HG03571 (cell line): Measurements from ENCODE around the gene TMEM120A.

Experiments
- ATAC-seq: cut with Tn5 transposase; IDR thresholded peaks from one replicate; pipeline ENCODE4 v1.9.1; 2021; ENCODE audit not compliant: unreplicated experiment

The TMEM120A gene

GRCh38 chr7:75961218-75961617 is 33.2 kb downstream of the TMEM120A start:
- no peak for ATAC-seq

- ATAC-seq, result no peak
Measured at GRCh38 chr7:75960372-75960771, 34.0 kb downstream of the TMEM120A start.

DNA sequence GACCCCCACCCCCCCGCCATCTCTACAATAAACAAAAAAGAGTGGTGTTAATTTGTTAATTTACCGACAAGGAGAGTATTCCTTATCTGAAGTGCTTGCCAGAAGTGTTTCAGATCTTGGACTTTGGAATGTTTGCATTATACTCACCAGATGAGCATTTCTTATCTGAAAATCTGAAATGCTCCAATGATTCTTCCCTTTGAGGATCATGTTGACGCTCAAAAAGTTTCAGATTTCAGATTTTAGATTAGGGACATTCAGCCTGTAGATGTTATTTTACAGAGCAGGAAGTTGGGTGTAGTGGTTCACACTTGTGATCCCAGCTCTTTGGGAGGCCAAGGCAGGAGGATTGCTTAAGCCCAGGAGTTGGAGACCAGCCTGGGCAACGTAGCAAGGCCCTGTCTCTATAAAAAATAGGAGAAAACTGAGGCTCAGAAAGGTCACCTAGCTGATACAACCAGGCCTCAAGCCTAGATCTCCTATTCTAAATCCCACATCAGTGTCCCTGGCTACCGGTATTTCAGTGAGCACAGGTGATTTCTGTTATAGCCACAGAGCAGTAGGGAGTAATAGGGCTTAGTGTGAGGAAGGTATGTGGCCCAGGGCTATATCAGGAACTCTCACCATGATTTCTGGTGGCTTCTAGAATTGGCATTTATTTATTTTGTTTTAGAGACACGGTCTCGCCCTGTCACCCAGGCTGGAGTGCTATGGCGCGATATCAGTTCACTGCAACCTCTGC is 35.4 kb downstream of the TMEM120A start:
- ATAC-seq, result no peak

DNA sequence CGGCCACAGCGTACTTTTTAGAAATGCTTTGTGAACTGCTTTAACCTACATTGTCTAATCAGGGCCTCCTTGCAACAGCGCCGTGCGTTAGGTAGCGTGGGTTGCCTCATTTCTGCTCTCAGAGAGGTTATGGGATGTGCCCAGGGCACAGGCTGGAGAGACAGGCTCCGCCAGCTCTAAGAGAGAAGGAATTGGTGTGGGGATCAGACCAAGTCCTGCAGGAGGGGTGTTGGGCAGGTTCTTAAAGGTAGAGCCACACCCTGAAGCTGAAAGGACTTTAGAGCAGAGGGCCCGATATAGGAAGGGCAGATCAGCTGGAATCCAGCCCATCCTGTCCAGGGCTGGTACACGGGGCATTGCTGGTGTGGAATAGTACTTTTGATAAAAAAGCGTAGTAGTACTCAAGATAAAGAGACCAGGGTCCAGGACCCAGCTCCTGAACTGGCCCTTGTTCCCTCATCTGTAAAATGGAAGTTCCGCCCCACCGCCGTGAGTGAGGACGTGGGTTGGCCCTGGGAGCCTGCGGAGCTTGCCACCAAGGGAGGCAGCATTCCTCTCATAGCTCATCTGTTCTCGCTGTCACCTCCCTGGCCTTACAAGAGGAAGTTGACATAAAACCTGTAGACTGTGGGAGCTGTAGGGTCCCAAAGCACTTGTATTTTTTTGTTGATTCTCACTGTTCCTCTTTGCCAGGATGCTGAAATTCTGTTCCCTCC is 37.2 kb downstream of the TMEM120A start:
- ATAC-seq, result no peak

- no peak for ATAC-seq
Measured at GRCh38 chr7:75955331-75955955, 39.0 kb downstream of the TMEM120A start.

DNA sequence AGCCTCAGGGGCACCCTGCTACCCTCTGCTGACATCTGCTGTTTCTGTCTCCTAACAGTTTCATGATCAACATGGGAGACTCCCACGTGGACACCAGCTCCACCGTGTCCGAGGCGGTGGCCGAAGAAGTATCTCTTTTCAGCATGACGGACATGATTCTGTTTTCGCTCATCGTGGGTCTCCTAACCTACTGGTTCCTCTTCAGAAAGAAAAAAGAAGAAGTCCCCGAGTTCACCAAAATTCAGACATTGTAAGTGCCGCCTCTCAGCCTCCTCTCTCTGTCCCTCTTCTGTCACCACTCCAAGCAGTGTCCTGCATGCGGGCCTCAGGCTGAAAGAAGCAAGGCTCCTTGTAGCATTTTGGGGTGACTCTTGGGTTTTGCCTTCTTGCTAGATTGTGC is 40.5 kb downstream of the TMEM120A start:
- no peak for ATAC-seq

DNA sequence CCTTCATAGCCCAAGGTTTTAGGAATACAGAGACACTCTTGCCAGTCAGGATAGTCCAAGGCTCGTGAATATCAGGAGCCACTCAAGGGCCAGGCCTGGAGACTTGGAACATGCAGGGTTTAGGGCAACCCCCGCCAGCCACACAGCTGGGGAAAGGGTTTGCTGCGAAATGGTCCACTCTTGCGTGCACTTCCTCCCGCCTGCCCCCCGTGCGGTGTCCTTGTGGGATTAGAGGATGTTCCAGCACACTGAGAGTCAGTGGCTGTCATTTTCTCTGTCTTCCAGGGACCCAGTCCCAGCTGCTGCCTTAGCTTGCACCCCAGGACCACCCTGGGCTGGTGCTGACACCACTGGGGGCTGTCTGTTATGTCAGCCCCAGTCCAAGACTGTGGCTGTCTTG is 41.0 kb downstream of the TMEM120A start:
- no peak for ATAC-seq

- no peak for ATAC-seq
Measured at GRCh38 chr7:75951506-75951905, 42.9 kb downstream of the TMEM120A start.

DNA sequence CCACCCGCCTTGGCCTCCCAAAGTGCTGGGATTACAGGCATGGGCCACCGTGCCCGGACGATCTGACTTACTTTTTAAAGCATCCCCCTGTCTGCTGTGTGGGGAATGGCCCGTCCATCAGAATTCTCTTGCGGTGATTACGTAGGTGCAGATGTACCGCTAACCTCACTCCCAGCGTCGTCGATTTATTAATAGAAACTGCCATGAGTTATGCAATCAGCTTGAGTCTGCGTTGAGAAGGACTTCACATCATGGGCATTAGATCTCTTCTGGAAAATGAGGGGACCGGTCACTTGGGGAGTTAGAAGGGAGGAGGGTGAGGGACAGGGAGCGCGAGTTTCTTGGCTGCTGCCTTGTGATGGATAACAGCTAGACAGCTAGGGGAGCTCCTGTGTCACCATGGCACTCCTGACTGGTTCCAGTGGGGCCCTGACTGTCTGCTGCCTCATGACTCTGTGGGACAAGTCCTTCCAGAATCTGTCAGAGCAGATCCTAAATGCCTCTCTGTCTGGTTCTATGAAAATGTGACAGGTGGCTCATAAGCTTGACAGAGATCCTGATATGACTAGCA is 44.2 kb downstream of the TMEM120A start:
- no peak for ATAC-seq

DNA sequence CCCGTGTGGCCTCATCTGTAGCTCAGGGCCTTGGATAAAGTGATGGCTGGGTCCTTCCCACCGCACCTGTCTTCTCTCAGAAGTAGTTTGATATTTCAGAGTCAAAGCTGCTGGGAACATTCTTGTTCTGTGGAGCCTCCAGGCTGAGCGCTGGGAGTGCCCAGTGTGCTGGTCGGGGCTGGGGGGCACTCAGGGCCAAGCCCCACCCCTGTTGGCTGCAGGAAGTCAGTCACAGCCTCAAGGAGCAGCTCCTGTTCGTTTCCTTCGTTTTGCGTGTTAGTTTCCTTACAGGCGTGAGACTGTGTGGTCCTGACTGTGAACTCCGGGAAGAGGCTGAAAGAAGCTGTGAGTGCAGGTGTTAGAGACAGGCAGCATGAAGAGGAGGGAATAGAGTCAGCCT is 46.2 kb downstream of the TMEM120A start:
- ATAC-seq, result no peak

- ATAC-seq, result no peak
Measured at GRCh38 chr7:75946207-75946855, 48.1 kb downstream of the TMEM120A start.

DNA sequence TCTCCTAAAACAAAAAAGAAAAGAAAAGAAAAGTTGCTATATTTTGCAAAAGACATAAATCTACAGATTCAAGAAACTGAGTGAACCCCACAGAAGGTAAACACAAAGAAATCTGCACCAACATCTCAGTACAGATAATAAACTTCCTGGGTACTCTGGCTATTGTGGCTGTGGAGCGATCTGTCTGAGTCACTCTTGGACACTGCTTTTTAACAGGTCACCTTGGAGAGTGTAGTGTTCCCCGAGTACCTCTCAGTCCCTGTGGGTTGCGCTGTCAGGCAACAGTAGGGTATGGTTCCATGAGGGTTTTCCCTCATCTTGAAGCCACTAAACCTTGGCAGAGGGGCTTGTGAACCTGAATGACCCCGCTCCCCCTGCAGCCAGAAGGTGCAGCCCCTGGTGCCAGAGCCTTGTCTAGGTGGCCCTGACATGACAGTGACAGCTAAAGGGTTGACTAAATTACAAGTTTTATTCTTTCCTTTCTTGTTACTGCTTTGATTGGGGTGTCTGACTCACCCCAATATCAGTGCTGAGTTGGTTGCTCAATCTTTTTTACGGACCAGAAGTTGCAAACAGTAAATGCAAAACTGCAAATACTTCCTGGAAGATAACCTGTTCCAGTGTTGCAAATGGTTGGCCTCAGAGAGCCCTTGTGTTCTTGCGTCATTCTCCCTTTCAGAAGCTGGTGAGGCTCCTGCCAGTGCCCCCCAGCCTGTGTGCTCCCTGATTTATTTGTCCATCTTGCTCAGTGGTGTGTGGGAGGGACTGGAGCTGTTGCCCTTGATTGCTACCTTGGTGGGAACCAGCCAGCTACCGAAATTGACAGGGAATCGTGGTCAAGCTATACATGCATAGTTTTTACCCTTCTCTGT is 48.9 kb downstream of the TMEM120A start:
- no peak for ATAC-seq

GRCh38 chr7:75944507-75944906 is 49.9 kb downstream of the TMEM120A start:
- ATAC-seq, result no peak

DNA sequence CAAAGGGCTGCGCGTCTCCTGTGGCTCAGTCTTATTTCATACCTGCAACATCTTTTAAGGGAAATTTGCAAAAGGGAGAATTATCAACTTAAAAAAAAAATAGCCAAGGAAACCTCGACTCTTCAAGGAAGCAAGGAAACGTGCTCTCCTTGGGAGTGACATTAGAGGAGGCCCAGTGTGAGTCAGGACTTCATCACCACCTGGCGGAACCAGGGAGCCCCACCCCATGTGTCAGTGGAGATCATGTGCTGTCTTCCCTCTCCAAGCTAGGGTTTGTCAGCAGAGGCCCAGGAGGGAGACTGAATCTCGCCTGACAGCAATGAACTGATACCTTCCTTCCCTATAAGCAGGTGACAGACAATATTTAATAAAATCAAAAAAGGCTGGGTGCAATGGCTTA is 50.5 kb downstream of the TMEM120A start:
- no peak for ATAC-seq

GRCh38 chr7:75938921-75939320 is 55.5 kb downstream of the TMEM120A start:
- ATAC-seq, result no peak

DNA sequence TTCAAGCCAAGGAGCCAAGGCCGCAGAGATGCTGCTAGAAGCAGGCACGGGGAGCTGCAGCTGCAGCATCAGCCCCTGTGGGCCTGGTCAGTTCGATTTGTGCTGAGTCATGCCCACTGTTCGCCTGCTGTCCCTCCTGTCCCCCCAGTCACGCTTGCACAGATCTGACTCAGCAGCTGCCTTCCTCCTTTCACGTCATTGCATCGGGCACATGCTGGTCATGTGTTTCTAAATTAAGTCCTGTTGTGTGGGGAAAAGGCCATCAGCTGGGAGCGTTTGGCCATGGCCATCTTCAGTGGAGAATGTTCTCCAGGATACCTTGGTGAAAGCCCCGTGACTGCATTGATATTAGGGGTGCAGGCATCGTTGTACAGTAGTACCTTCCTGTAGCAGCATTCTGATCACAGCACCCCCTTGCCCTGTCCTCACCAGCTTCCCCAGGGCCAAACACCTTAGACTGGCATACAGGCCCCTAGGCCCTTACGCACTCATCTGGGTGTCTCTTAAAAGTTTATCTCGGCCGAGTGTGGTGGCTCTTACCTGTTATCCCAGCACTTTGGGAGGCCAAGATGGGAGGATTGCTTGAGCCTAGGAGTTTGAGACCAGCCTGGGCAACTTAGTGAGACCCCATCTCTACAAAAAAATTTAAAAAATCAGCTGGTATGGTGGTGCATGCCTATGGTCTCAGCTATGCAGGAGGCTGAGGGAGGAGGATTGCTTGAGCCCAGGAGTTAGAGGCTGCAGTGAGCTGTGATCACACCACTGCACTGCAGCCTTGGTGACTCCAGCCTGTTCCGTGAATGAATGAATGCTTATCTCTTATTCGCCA is 56.2 kb downstream of the TMEM120A start:
- ATAC-seq, result no peak
